ENCODE results near the gene TRIP6.

TRIP6 gene

DNA sequence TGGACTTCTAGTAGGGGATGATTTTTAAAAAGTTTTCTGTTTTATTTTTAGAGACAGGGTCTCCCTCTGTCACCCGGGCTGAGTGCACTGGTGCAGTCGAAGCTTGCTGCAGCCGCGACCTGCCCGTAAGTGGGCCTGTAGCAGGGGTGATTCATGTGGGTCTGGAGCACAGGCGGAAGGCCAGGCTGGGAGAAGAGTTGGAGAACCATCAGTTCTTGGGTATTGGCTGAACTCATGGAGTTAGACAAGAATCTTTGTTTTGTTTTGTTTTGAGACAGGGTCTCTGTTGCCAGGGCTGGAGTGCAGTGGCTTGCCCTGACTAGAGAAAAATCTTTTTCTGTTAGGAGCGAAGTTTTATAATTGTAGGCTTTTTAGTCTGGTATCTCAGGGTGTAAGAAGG, 13.5 kb downstream of the TRIP6 start:
- ChIA-PET POLR2A (no interaction called here), CTCF (no interaction called here)
- DNase-seq (ENCODE audit: extremely low spot score): no peak
- TF ChIP-seq LEF1 (IDR thresholded peaks at IDR 0.05; ENCODE audit: borderline replicate concordance): no peak
- no peak for TF ChIP-seq NFRKB (IDR thresholded peaks at IDR 0.05)
- no peak for TF ChIP-seq BHLHE40 (IDR thresholded peaks at IDR 0.05; ENCODE audit: borderline replicate concordance)
- no peak for TF ChIP-seq FOXM1 (IDR thresholded peaks at IDR 0.05; ENCODE audit: borderline replicate concordance)
- TF ChIP-seq TARDBP (IDR thresholded peaks at IDR 0.05): no peak
- TF ChIP-seq FOXK2 (IDR thresholded peaks at IDR 0.05): no peak
- no peak for TF ChIP-seq FOXA1 (IDR thresholded peaks at IDR 0.05)
- TF ChIP-seq SP1 (IDR thresholded peaks at IDR 0.05): no peak
- TF ChIP-seq HDGF (IDR thresholded peaks at IDR 0.05; ENCODE audit: borderline replicate concordance): no peak
- no peak for TF ChIP-seq SUZ12 (IDR thresholded peaks at IDR 0.05)
- no peak for TF ChIP-seq ZNF384 (IDR thresholded peaks at IDR 0.05)
- no peak for TF ChIP-seq L3MBTL2 (conservative IDR thresholded peaks at IDR 0.05)
- no peak for TF ChIP-seq ELF4 (IDR thresholded peaks at IDR 0.05)
- TF ChIP-seq, protein P1, sequence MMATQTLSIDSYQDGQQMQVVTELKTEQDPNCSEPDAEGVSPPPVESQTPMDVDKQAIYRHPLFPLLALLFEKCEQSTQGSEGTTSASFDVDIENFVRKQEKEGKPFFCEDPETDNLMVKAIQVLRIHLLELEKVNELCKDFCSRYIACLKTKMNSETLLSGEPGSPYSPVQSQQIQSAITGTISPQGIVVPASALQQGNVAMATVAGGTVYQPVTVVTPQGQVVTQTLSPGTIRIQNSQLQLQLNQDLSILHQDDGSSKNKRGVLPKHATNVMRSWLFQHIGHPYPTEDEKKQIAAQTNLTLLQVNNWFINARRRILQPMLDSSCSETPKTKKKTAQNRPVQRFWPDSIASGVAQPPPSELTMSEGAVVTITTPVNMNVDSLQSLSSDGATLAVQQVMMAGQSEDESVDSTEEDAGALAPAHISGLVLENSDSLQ (IDR thresholded peaks at IDR 0.05): no peak

- DNase-seq (ENCODE audit: extremely low spot score): no peak
- ChIA-PET POLR2A (no interaction called here), CTCF (no interaction called here)
- TF ChIP-seq FOXA1 (IDR thresholded peaks at IDR 0.05) (no peak), ZNF384 (IDR thresholded peaks at IDR 0.05) (no peak), HDGF (IDR thresholded peaks at IDR 0.05; ENCODE audit: borderline replicate concordance) (no peak), ARNT (IDR thresholded peaks at IDR 0.05) (no peak), FOXK2 (IDR thresholded peaks at IDR 0.05) (no peak), LEF1 (IDR thresholded peaks at IDR 0.05; ENCODE audit: borderline replicate concordance) (no peak), ELF4 (IDR thresholded peaks at IDR 0.05) (no peak), FOXM1 (IDR thresholded peaks at IDR 0.05; ENCODE audit: borderline replicate concordance) (no peak), NFRKB (IDR thresholded peaks at IDR 0.05) (no peak), CTBP1 (IDR thresholded peaks at IDR 0.05; ENCODE audit: borderline replicate concordance) (no peak), SP1 (IDR thresholded peaks at IDR 0.05) (no peak), L3MBTL2 (conservative IDR thresholded peaks at IDR 0.05) (no peak), SUZ12 (IDR thresholded peaks at IDR 0.05) (no peak), TARDBP (IDR thresholded peaks at IDR 0.05) (no peak), BHLHE40 (IDR thresholded peaks at IDR 0.05; ENCODE audit: borderline replicate concordance) (no peak)
- TF ChIP-seq, protein P1 (IDR thresholded peaks at IDR 0.05): no peak
Observed at GRCh38 chr7:100881136-100881535, 13.9 kb downstream of the TRIP6 start.

- TF ChIP-seq FOXM1 (IDR thresholded peaks at IDR 0.05; ENCODE audit: borderline replicate concordance): no peak
- no peak for TF ChIP-seq ZNF384 (IDR thresholded peaks at IDR 0.05)
- TF ChIP-seq BHLHE40 (IDR thresholded peaks at IDR 0.05; ENCODE audit: borderline replicate concordance): no peak
- TF ChIP-seq SP1 (IDR thresholded peaks at IDR 0.05): no peak
- no peak for TF ChIP-seq HDGF (IDR thresholded peaks at IDR 0.05; ENCODE audit: borderline replicate concordance)
- TF ChIP-seq NFRKB (IDR thresholded peaks at IDR 0.05): no peak
- no peak for TF ChIP-seq CTBP1 (IDR thresholded peaks at IDR 0.05; ENCODE audit: borderline replicate concordance)
- no peak for TF ChIP-seq LEF1 (IDR thresholded peaks at IDR 0.05; ENCODE audit: borderline replicate concordance)
- TF ChIP-seq L3MBTL2 (conservative IDR thresholded peaks at IDR 0.05): no peak
- no peak for TF ChIP-seq ARNT (IDR thresholded peaks at IDR 0.05)
- TF ChIP-seq SUZ12 (IDR thresholded peaks at IDR 0.05): no peak
- TF ChIP-seq TARDBP (IDR thresholded peaks at IDR 0.05): no peak
- no peak for TF ChIP-seq FOXK2 (IDR thresholded peaks at IDR 0.05)
- no peak for TF ChIP-seq FOXA1 (IDR thresholded peaks at IDR 0.05)
- no peak for TF ChIP-seq ELF4 (IDR thresholded peaks at IDR 0.05)
- TF ChIP-seq, protein P1 (IDR thresholded peaks at IDR 0.05): no peak
- no peak for DNase-seq (ENCODE audit: extremely low spot score)
- POLR2A ChIA-PET: no interaction called here
- CTCF ChIA-PET: no interaction called here
Observed at GRCh38 chr7:100882201-100882600, 15.0 kb downstream of the TRIP6 start.

DNA sequence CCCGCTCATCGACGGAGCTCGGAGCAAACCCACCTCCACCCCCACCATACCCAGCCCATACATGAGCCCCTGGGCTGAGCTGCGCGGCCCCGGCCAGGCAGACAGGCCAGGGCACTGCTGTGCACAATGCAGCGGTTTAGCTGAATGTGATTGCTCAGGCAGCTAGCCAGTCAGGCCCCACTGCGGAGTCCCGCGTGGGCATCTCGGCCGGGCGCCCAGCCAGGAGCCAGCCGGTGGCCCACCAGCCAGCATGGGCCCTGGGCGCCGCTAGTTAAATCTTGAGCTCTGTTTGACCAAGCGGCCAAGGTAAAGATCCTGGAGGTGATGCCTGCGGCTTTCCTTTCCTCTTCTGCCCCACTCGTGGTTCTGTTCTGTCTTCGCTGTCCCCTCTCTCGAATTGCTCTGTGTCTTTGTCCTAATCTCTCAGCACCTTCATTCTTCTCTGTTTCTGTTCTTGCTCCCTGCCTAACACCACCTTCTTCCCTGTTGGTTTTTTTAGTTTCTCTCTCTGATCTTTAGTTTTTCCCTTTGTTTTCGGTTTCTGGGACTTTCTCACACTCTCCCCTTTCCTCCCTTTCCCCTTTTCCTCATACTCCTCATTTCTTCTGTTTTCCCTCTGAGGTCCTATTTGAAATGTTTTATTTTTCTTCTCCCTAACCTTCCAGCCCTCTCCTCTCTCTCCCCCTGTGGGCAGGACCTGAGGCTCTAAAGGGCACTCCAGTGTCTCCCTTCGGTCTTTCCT, 15.8 kb downstream of the TRIP6 start:
- CTCF ChIA-PET: no interaction called here
- TF ChIP-seq NFRKB (IDR thresholded peaks at IDR 0.05) (no peak), FOXM1 (IDR thresholded peaks at IDR 0.05; ENCODE audit: borderline replicate concordance) (no peak), BHLHE40 (IDR thresholded peaks at IDR 0.05; ENCODE audit: borderline replicate concordance) (no peak), HDGF (IDR thresholded peaks at IDR 0.05; ENCODE audit: borderline replicate concordance) (no peak), ARNT (IDR thresholded peaks at IDR 0.05) (no peak), TARDBP (IDR thresholded peaks at IDR 0.05) (no peak), SUZ12 (IDR thresholded peaks at IDR 0.05) (no peak)
- POLR2A ChIA-PET: interaction anchor here (1.1 to 7.4 kb wide), 2 partner anchors 7 to 13 kb away, joined by 3 to 158 read pairs; partner anchors contain the start of gene SRRT
- no peak for DNase-seq (ENCODE audit: extremely low spot score)

GRCh38 chr7:100884736-100885439, 17.7 kb downstream of the TRIP6 start:
- TF ChIP-seq CTBP1 (IDR thresholded peaks at IDR 0.05; ENCODE audit: borderline replicate concordance) (no peak), L3MBTL2 (conservative IDR thresholded peaks at IDR 0.05) (no peak), FOXM1 (IDR thresholded peaks at IDR 0.05; ENCODE audit: borderline replicate concordance) (no peak), SP1 (IDR thresholded peaks at IDR 0.05) (no peak), FOXK2 (IDR thresholded peaks at IDR 0.05) (no peak), ZNF384 (IDR thresholded peaks at IDR 0.05) (no peak), NFRKB (IDR thresholded peaks at IDR 0.05) (no peak), ELF4 (IDR thresholded peaks at IDR 0.05) (no peak), FOXA1 (IDR thresholded peaks at IDR 0.05) (no peak), SUZ12 (IDR thresholded peaks at IDR 0.05) (no peak), BHLHE40 (IDR thresholded peaks at IDR 0.05; ENCODE audit: borderline replicate concordance) (no peak), TARDBP (IDR thresholded peaks at IDR 0.05) (no peak), ARNT (IDR thresholded peaks at IDR 0.05) (no peak), HDGF (IDR thresholded peaks at IDR 0.05; ENCODE audit: borderline replicate concordance) (no peak)
- TF ChIP-seq, protein P1 (IDR thresholded peaks at IDR 0.05): no peak
- no peak for DNase-seq (ENCODE audit: extremely low spot score)
- ChIA-PET POLR2A (interaction anchor here (7.4 kb wide), 1 partner anchor 9 kb away, joined by 158 read pairs; the partner anchor contains the start of gene SRRT), CTCF (no interaction called here)

Measured in HEK293T (cell line).